Choroid plexus epithelial cell (primary cell): ENCODE results near the gene ZNF821.

Source experiments
- DNase-seq: peaks from one replicate; pipeline ENCODE4 v3.0.0-alpha.2; 2010; ENCODE audit warnings: low read depth
- H3K4me3 ChIP-seq: 2 replicates; pipeline ENCODE4 v1.5.1; 2011; ENCODE audit warnings: low read depth, mild to moderate bottlenecking, control low read depth, low read length, moderate library complexity
- TF ChIP-seq, protein P1 (sequence below): conservative IDR thresholded peaks from 2 replicates; pipeline ENCODE4 v1.5.1; 2011; ENCODE audit warnings: low read depth, mild to moderate bottlenecking, control low read depth, inconsistent platforms, low read length, moderate library complexity

ZNF821 gene

GRCh38 chr16:71865173-71865863, 18.7 kb downstream of the ZNF821 start:
- TF ChIP-seq, protein P1, sequence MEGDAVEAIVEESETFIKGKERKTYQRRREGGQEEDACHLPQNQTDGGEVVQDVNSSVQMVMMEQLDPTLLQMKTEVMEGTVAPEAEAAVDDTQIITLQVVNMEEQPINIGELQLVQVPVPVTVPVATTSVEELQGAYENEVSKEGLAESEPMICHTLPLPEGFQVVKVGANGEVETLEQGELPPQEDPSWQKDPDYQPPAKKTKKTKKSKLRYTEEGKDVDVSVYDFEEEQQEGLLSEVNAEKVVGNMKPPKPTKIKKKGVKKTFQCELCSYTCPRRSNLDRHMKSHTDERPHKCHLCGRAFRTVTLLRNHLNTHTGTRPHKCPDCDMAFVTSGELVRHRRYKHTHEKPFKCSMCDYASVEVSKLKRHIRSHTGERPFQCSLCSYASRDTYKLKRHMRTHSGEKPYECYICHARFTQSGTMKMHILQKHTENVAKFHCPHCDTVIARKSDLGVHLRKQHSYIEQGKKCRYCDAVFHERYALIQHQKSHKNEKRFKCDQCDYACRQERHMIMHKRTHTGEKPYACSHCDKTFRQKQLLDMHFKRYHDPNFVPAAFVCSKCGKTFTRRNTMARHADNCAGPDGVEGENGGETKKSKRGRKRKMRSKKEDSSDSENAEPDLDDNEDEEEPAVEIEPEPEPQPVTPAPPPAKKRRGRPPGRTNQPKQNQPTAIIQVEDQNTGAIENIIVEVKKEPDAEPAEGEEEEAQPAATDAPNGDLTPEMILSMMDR, result no peak
- H3K4me3 ChIP-seq, result no peak overlapping the region
- no peak for DNase-seq

- no peak for DNase-seq
- TF ChIP-seq, protein P1, result no peak
- no peak overlapping the region for H3K4me3 ChIP-seq
These were observed 20.0 kb downstream of the ZNF821 start for GRCh38 chr16:71863995-71864394.

GRCh38 chr16:71859762-71860521, 24.0 kb downstream of the ZNF821 start:
- TF ChIP-seq, protein P1, result no peak
- DNase-seq, result no peak

DNA sequence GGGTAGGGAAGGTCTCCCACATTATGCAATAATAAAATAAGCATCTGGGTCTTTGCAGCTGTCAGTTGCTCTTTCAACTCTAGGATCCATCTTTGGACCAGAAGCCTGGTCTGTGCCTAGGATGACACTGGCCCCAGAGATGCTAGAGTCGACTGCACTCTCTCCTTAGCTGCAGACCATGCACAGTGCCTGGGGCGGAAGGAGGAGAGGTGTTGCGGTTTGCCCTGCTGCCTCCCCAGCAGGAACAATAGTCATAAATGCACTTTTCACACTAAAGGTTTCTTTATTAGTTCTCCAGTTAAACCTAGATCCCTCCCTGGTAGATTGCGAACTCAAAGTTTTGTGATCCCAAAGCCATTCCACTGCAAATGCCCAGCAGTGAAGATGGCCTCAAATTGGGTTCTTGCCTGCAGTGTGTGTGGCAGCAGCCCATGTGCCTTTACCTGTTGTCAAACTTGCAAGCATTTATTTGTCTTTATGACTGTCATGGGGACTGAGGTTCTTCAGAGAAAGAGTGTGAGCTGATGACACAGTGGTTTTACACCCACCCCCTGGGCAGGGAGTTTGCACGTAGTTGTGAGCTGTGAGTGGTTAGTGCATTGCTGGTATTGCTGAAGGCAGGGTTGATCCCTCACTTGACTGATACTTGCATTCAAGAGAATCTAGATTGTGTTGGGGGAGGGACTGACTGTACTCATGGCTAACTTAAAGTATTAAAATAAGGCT, 27.9 kb downstream of the ZNF821 start:
- H3K4me3 ChIP-seq, result no peak overlapping the region
- DNase-seq, result no peak
- TF ChIP-seq, protein P1, result no peak

More at GRCh38 chr16:71859762-71860521, 24.0 kb downstream of the ZNF821 start:
- no peak overlapping the region for H3K4me3 ChIP-seq

DNA sequence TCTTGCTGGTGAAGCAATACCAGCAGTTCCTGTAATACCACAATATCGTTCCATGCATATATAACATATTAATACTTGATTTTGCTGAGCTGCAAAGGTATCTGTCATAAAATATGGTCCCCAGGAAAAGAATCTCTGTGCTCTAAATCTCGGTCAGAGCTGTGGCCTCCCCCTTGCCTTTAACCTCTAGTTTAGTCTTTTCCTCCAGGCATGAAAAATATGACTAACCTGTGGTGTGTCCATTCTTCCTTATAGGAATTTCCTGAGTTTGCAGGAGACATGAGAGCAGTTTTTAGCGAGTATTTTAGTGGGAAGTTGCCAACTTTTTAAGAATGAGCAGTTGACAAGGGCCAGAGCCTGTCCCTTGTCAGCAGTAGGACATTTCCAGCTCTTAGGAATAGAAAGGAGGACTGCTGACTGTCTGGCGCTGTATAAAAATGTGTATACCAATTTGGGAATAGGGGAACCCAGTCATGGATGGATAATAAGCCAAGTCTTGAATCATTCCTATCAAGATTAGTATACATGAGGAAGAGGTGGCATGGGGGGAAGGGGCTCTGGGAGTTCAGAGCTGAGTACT, 29.5 kb downstream of the ZNF821 start:
- no peak for DNase-seq
- TF ChIP-seq, protein P1, result no peak
- H3K4me3 ChIP-seq, result no peak overlapping the region

- no peak for DNase-seq
- TF ChIP-seq, protein P1, result no peak
- H3K4me3 ChIP-seq, result no peak overlapping the region
These were observed 30.6 kb downstream of the ZNF821 start for GRCh38 chr16:71853413-71853812.
